HG03025 (cell line): Measurements from ENCODE around the gene SDF2L1.
"Not testable (repeated sequence)": the region's sequence is repeated elsewhere in the genome, so short reads cannot be mapped to it uniquely, and the experiment has no call there.

Experiments used
- ATAC-seq: cut with Tn5 transposase; IDR thresholded peaks from one replicate; pipeline ENCODE4 v1.9.1; 2021; ENCODE audit warnings: mild to moderate bottlenecking, moderate library complexity; ENCODE audit not compliant: unreplicated experiment, low FRiP score

The SDF2L1 gene

GRCh38 chr22:21641789-21642583 is at the start of gene SDF2L1:
TSS of gene SDF2L1 (plus strand) at chr22:21642302. CDS start at chr22:21642337, 35 bp downstream.
- ATAC-seq = peak; percentile 80

DNA sequence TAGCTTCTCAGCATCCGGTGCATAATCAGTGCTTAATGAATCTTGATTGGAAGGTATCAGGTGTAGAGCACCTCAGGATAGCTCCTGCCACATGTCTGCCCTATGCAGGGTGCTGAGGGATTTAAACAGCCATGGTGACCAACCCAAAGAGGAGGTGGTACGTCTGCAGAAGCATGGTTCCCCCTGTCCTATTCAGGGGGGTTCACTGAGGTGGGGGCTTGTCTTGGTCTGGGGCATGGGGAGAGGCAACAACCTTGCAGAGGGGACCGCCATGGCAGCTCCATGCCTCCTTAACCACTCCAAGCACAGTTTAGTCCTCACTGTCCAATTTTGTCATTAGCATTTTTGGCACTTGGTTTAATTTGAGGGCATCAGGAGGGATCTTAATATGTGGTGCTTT is 49.7 kb upstream of the SDF2L1 start:
- ATAC-seq = no peak

DNA sequence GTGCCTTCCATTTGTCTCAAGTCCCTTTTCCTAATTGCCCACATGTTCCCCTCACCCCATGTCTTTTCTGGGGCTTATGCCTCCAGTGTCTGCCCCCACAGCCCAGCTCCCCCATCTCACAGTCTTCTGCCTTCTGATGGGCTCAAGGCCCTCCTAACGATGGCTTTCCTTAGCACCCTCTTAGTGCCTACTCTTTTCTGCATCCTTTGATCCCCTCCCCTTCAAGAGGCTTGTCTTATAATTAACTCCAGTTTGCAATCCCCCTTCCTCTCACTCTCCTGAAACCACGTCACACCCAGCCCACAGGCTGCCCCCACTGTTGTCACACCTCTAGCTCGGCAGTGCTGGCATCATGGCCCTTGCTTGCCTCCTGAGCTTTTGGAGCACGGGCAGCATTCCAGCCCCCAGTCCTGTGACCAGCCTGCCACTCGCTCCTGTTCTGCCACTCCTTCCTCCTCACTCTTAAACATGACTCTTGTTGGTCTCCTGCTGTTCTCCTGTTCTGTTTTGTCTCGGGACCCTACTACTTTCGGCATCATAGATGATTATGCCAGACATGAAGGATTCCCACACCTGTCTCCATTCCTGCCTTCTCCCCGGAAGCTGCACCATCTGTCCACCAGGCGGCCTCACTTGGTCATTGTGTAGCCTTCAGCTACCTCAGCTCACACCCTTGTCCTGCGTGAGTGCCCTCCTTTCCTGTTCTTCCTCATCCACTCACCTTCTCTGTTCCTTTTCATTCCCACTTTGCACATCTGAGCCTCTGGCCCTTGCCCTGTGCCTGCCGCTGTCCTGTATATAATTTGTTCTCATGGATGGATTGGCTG is 48.5 kb upstream of the SDF2L1 start:
- no peak for ATAC-seq

GRCh38 chr22:21594865-21595452 is 47.1 kb upstream of the SDF2L1 start:
- ATAC-seq = no peak

- ATAC-seq = not testable (repeated sequence)
These were observed 45.6 kb upstream of the SDF2L1 start for GRCh38 chr22:21596356-21597135.

GRCh38 chr22:21598302-21598701 is 43.8 kb upstream of the SDF2L1 start:
- no peak for ATAC-seq

DNA sequence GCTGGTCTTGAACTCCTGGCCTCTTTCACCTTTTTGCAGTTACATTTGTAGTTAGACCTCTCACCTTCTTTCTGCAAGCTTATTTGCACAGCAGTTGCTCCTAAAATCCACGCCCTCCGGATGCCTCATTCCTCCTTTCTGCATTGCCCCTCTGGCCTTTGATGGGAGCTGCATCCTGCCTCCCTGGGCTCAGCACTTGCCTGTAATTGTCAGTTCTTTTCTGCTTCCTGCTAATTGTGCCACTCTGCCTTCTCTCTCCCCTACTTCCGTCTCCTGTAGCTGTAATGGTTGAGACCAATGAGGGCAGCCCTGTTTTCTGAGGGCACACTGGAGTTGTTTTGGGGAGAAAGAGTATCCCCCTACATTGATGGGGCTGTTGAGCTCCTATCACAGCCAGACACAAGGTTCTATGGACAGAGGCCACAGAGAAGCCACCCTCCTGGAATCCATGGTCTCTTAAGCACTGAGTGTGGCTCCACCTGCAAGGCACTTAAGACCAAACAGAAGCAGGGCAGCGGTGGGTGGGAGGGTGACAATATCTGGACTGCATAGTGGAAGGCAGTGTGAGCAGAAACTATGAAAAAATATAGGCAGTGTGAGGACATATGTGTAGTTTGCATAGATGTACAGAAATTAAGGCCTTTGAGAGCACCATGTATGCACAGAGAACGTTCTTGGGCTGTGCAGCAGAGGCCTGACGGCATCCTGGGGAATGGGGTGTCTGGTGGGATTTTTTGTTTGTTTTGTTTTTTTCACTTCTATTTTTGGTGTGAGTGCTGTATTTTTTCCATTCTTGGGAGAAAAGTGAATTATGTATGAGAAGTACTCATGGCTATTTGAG is 42.8 kb upstream of the SDF2L1 start:
- ATAC-seq = no peak

DNA sequence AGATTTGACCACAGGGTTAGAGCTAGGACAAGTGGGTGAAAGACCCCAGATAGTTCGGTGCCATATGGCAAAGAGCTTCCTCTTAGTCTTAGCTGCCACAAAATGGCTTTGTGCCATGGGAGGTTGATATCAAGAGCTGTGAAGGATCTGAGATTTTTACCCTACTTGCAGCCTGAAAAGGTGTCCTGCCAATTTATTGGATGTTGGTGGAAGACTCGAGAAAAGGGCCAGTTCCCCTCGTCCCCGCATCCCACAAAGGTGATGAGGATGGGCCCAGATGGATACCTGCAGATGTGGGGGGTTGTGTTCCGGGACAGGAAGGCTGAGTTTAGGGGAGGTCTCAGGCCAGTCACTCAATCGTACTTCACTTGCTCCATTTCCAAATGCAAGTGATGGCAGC is 39.5 kb upstream of the SDF2L1 start:
- no peak for ATAC-seq

DNA sequence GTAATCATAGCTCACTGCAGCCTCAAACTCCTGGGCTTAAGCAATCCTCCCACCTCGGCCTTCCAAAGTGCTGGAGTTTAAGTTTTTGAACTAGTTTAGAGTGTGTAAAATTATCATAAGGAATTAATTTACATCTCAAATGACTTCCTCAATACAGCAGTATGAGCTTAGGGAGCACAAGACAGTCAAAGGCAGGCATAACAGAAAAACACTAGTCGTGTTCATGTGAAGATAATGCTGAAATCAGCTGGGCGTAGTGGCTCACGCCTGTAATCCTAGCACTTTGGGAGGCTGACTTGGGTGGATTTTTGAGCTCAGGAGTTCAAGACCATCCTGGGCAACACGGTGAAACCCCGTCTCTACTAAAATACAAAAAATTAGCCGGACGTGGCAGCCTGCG is 38.1 kb upstream of the SDF2L1 start:
- no peak for ATAC-seq

DNA sequence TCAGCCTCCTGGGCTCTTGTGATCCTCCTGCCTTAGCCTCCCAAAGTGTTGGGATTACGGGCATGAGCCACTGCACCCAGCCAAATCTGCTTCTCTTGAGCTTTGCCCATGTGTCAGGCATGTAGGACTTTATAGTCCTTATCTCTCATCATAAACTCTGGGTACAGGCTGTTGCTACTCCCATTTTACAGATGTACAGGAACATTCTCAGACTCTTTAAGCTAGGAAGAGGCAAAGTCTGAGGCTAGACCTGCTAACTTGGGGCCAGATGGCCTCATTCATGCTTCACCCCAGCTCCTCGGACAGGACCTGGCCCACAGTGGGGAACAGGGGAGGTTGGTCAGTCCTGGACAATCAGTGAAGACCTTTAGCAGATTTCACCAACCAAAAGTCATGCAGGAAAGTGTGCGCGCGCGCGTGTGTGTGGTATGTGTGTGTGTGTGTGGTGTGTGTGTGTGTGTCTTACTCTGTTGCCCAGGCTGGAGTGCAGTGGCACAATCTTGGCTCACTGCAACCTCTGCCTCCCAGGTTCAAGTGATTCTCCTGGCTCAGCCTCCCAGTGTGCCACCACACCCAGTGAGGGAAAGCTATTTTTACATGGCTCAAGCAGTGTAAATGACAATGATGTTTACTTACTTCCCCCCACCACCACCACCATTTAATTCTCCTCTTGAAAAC is 36.1 kb upstream of the SDF2L1 start:
- ATAC-seq = no peak

DNA sequence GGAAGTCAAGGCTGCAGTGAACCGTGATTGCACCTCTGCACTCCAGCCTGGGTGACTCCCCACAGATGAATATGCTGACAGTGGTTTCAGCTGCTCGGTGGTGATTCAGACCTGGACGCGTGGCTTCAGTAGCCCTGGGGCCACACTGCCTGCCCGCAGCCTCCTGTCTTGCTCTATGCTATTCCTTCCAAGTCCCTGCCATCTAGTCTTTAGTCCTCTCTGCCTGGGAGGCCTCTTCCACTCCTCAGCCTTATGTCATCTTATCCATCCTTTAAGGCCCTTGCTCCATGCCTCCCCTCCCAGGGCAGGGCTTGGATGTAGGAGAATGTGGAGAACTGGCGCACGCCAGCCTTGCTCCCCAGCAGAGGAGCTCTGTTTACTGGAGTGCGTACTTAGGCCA is 35.3 kb upstream of the SDF2L1 start:
- no peak for ATAC-seq

- not testable (repeated sequence) for ATAC-seq
These were observed 32.4 kb upstream of the SDF2L1 start for GRCh38 chr22:21609556-21610157.

DNA sequence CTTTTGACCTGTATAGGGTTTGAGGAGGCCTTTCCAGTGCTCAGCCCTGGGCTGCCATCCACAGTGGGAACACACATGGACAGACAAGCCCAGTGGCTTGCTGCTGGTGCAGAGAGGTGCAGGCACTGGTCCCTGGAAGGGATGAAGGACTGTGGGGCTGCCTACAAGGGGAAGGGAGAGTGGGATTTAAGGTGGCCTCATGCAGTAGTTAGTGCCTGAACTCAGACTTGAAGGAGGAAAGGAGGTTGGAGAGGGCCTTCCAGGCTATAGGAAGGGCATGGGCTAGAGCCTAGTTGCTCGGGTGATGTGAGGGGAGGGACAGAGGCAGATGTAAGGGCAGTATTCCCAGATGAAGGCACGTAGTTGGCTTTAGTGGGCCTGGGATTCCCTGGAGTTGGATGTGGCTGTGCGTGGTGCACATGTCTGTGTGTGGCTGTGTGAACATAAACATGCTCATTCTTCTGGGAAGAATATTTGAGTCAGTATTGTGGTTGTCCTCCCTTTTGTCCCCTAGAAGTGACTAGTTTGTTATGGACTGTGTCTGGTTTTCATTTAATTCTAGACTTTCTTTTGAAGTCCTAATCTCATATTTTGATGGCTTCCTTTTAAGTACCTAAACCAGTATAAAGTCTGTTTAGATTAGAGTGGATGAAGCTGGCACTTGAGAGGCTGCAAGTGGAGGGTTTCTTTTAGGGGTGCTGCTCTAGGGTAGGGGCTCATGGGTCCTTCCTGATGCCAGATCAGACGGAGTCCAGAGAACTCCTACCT is 30.7 kb upstream of the SDF2L1 start:
- no peak for ATAC-seq

DNA sequence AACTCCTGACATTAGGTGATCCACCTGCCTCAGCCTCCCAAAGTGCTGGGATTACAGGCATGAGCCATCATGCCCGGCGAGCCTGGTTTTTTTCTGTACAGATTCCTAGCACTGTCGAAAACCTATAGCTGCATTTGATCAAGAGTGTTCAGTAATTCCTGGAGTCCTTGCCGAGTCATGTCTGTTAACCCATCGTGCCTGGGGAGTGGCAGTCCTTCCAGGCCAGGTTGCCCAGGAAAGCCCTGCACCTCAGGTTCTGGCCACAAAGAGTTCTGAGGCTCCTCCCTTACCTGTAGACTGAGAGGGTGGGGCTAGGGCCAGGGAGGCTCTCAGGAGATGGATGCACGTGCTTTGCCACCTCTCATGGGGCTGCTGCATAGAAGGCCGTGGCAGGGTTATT is 29.2 kb upstream of the SDF2L1 start:
- ATAC-seq = no peak

- no peak for ATAC-seq
These were observed 28.4 kb upstream of the SDF2L1 start for GRCh38 chr22:21613553-21614233.

- no peak for ATAC-seq
These were observed 26.4 kb upstream of the SDF2L1 start for GRCh38 chr22:21615731-21616130.

DNA sequence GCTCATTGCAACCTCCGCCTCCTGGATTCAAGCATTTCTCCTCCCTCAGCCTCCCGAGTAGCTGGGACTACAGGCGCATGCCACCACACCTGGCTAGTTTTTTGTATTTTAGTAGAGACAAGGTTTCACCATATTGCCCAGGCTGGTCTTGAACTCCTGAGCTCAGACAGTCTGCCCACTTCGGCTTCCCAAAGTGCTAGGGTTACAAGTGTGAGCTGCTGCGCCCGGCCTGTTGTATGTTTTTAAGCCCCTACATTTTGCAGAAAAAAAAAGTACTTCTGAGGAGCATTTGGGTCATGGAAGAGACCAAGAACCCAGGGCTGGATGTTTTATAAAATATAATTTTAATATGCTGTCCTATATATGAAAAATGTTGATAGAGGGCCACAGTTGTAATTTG is 24.8 kb upstream of the SDF2L1 start:
- ATAC-seq = not testable (repeated sequence)
